SW480 (cell line): Measurements from ENCODE around the gene HMGN4.
"Not testable (repeated sequence)": the region's sequence is repeated elsewhere in the genome, so short reads cannot be mapped to it uniquely, and the experiment has no call there.

ENCODE experiments used
- DNase-seq: peaks from one replicate; pipeline ENCODE4 v3.0.0-alpha.2; 2016; ENCODE audit warnings: low spot score

Gene HMGN4

DNA sequence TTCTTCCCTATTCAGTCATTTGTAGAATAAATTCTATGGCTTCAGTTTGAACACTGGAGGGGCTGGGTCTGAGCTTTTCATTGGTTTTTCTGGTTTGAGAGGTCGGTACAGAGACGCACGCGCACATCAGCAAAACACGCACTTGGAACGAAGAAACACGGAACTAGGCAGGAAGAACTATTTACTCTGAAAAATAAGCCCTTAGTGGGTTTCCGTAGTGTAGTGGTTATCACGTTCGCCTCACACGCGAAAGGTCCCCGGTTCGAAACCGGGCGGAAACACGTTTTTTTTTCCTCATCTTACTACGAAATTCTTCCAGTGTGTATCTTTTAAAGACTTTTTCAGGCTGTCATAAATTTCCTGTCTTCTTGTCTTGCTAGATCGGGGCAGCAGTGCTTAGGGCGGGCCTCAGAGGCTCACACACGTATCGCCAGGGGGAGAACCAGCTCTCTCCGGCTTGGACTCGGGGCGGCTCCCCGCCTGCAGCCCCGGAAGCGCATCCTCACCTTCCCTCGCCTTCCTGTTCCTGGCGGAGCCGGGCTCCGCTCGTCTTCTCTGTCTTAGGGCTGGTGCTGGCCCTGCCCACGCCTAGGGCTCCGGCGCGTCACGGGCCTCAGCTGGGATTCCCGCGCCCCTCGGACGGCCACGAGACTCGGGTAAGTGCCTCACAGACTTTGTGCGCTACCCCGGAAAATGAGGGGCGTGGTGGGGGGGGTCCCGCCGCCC is at the start of gene HMGN4:
Gene HMGN4, plus strand, starts transcription at position 521 of the 726 bp plus-strand sequence. CDS start 6,841 bp downstream, outside the sequence.
- peak; percentile 88 for DNase-seq

DNA sequence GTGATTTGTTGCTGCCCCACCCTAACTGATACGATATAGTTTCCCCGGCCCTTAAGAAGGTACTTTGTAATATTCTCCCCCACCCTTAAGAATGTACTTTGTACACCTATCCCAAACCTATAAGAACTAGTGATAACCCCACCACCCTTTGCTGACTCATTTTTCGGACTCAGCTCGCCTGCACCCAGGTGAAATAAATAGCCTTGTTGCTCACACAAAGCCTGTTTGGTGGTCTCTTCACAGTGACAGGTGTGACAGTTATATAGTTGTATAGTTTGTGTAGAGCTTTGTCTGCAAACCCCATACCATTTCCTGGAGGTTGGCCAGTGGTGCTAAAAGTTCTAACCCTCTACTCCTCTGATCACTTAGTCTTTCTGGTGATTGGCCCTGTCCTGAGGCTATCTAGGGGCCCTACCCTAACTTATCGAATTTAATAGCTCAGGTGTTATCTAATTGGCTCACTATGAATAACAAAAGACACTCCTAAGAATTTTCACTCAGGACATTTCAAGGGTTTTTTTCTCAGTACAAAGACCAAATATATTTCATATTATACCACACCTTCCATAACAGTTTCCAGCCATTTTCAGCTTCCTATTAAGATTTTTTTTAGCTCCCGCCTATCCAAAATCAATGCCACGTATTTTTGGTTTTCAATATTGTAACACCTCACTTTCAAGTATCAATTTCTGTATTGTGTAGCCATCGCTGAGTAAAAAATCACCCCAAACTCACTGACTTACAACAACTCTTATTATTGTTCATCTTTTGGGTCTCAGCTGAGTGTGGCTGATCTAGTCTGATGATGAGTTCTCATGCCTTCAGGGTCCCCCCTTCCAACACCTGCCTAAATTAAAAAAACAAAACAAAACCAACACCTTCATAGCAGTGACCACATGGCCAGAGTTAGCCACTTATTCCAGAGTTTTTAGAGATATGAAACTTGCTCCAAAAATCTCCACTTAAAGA is 47.9 kb upstream of the HMGN4 start:
- DNase-seq: no peak

DNA sequence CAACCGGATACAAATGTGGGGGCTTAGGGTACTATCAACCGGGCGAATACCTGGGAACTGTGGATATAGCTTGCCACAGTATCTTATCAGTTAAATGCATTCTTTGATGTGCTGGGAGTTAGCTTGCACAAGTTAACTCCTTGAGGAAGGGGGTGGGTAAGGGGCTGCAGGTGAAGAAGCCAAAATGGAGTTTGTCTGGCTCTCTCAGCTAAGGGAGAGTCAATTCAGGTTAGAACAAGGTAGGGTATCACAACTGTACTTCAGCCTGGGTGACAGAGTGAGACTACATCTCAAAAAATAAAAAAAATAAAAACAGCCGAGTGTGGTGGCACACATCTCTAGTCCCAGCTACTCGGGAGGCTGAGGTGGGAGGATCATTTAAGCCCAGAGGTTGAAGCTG is 46.6 kb upstream of the HMGN4 start:
- DNase-seq: no peak

DNA sequence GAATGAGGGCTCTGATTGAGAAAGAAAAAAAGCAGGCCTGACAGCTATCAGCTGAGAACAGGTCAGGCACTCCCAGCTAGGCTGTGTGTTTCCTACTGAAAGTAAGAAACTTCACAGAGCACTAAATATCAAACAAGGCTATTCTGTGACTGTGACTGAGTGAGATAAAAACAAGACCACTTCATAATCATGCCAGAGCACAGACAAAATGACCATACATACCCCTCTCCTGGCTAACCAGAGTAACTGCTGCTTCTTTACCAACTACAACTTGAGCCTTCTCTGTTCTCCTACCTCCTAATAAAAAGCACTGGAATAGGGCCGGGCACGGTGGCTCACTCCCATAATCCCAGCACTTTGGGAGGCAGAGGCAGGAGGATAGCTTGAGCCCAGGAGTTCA is 44.9 kb upstream of the HMGN4 start:
- DNase-seq: peak; percentile 47

DNA sequence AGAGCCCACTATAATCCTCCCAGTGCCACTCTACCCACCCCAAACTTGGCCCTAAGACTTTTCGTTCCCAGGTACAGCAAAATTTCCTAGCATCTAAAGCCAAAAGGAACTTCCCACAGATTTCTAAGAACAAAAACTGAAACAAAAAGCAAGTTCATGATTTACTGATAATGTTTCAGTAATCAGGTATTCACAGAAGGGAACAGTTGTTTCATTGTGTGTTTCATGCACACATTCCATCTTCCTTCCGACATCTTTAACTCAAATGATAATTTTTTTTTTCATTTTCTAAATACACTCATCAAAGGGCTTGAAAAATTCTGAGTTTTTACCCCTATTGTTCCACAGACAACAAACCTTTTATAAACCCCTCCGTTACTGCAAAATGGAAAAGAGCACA is 44.0 kb upstream of the HMGN4 start:
- no peak for DNase-seq

DNA sequence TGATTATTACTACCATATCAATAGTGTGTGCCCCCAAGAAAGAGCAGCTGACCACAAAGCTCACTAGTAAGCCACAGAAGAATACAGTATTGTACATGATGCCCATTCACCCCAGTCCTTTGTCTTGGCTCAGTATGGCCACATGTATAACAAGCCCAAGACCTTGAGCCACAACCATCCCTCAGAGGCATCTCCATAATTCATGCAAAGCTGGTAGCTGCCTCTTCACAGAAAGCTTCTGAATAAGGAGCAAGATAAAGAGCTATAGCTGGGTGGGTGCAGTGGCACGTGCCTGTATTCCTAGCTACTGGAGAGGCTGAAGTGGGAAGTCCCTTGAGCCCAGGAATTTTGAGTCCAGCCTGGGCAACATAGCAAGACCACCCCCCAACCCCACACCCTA is 42.9 kb upstream of the HMGN4 start:
- no peak for DNase-seq

DNA sequence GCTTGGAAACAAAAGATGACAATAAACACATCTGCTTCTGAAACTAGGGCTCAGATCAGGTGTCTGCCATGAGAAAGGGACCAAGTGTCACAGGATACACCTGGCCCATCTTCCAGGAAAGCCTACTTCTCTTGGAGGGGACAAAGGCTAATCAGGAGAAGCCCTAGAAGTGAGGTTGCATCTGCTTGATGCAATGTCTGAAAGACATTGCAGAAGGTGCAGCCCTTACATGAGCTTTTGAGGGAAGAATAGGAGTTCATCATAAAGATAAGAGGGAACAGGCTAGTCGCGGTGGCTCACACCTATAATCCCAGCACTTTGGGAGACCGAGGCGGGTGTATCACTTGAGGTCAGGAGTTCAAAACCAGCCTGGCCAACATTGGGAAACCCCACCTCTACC is 40.6 kb upstream of the HMGN4 start:
- no peak for DNase-seq

DNA sequence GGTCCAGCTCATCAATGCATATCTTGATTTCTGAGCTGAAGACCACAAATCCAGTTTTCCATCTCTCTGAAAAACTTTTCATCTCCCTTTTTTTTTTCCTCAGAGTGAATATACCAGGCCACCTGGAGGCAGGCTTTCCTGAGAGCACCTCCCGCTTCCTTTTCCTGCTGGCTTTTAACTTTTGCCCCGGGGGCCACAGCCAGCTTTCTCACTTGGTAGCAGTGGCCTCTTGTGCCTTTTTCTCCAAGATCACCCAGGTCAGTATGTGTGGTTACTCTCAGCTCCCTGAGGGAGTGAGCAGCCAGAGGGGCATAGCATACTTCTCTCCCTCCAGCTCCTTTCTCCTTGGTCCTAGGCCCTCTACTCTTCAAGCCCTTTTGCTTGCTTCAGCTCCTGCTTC is 38.1 kb upstream of the HMGN4 start, which contains the start of gene BTN1A1:
Gene BTN1A1, plus strand, starts transcription at position 202 of the 400 bp plus-strand sequence. CDS start 984 bp downstream, outside the sequence.
- no peak for DNase-seq

DNA sequence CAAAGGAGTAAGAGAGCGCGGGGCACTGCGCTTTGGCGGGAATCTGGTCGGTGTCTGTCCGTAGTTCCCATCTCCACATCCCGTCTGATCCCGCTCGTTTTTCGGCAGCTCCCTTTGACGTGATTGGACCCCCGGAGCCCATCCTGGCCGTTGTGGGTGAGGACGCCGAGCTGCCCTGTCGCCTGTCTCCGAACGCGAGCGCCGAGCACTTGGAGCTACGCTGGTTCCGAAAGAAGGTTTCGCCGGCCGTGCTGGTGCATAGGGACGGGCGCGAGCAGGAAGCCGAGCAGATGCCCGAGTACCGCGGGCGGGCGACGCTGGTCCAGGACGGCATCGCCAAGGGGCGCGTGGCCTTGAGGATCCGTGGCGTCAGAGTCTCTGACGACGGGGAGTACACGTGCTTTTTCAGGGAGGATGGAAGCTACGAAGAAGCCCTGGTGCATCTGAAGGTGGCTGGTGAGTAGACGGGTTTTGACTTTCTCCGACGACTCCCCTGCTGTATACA is 36.6 kb upstream of the HMGN4 start:
- DNase-seq: no peak

DNA sequence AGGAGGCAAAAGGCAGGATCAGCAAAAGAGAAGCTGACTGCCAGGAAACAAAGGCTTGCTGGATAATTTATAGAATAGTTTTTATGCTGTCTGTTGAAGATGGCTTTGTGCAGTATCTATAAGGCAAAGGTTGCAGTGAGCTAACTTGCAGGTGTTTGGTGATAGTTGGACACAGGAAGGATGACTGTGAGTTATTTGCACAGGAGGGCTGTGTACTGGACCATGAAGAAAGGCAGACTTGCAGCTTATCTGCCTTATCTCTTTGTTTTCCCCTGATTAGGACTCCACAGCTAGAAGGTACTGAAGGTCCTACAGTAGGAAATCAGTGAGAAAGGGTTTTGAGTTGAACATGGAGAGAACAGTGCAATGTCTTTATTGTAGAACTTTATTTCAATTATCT is 36.0 kb upstream of the HMGN4 start:
- no peak for DNase-seq

DNA sequence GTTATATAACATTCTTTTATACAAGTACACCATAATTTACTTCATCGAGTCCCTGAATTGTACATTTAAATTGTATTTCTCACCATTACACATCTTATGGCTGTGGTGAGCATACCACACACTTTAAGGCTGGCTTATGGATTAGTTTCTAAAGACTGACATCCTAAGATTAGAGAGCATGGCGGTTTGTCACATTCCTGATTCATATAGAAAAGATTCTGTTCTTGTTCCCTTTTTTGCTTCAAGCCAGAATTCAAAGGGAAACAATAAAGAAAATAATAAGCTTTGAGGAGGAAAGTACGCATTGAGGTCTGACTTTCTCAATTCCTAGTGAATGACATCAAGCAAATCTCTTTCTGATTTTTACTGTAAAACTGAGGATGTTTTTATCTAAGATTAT is 35.5 kb upstream of the HMGN4 start:
- no peak for DNase-seq

DNA sequence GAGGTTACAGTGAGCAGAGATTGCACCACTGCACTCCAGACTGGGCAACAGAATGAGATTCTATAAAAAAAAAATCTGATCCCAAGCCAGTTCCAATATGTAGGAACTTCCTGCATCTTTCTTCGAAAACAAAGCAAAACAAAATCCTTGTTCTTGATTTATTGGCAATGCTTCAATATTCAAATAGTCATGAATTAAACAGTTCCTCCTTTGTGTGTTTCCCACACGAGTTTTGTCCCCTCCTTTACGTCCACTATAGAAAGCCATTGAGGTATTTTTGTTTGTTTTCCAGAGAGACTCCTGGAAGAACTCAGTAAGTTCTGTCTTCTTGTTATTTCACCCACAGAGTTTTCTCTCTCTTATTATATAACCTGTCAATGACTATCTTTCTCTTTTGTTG is 30.5 kb upstream of the HMGN4 start:
- no peak for DNase-seq

DNA sequence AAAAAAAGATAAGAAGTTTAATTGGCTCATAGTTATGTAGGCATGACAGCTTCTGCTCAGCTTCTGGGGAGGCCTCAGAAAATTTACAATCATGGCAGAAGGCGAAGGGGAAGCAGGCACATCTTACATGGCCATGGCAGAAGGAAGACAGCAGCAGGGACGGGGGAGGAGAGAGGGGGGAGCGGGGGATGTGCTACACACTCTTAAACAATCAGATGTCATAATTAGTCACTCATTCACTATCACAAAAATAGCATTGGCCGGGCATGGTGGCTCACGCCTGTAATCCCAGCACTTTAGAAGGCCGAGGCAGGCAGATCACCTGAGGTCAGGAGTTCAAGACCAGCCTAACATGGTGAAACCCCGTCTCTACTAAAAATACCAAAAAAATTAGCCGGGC is 27.1 kb upstream of the HMGN4 start:
- not testable (repeated sequence) for DNase-seq

DNA sequence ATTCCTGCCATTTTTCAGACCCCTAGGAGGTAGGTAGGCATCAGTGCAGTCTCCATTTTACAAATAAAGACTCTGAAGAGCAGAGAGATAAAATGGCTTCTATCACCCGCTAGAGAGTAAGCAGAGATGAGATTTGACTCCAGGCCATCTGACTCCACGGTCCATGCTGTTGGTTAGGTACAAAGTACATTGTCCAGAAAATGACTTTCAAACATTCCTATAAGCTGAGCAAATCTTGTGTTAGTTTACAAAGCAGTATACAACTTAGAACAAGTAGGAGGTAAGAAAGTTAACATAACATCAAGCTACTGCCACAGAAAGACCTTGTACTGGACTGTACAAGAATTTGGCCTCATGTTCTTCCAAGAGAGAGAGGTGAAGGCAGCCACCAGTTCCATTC is 23.2 kb upstream of the HMGN4 start:
- DNase-seq: no peak

DNA sequence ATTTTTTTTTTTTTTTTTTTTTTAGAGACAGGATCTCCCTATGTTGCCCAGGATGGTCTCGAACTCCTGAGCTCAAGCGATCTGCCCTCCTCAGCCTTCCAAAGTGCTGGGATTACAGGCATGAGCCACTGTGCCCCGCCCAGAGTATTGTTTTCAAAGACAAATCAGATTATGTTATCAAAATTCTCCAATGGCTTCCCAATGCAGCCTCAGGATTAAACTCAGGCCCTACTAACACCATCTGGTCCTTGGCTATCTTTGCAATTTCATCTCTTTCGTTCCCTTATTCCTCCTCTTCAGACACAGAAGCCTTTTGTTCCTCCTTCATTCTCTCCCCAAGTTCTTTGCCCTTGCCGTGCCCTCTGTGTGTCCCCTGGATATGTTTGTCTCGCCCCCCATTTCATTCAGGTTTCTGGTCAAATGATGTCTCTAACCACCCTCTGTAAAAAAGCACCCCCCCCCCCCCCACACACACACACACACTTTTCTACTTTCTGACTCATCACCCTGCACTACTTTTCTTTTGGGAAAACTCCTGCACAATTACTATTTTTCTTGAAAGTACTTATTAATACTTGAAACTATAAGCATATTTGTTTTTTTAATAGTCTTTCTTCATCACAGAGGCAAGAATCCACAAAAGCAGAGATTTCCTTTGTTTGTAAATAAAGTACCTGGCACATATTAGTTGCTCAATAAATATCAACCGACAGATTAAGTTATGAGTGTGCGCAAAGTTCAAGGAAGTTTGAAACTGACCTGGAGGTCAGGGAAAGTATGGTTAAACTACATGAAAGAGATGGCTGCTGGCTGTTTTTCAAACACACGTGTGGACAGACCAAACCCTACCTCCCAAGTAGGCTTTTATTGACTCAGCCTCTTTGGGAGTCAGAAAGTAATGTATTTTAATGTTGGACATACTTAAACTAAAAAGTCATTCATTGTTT is 21.4 kb upstream of the HMGN4 start:
- no peak for DNase-seq

DNA sequence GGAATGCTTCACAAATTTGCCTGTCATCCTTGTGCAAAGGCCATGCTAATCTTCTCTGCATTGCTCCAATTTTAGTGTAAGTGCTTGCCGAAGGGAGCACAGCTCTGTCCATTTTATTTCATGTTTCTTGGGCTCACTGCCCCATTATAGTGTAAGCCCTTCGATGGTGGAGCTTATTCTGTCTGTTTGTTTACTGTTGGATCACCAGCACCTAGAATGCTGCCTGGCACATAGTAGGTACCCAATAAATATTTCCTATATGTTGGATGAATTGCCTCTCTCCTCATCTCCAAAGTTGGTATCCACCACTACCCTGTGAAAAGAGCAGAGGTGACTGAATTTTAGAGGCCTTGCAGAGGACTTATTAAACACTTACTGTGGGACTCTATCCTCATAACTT is 18.8 kb upstream of the HMGN4 start:
- DNase-seq: no peak

DNA sequence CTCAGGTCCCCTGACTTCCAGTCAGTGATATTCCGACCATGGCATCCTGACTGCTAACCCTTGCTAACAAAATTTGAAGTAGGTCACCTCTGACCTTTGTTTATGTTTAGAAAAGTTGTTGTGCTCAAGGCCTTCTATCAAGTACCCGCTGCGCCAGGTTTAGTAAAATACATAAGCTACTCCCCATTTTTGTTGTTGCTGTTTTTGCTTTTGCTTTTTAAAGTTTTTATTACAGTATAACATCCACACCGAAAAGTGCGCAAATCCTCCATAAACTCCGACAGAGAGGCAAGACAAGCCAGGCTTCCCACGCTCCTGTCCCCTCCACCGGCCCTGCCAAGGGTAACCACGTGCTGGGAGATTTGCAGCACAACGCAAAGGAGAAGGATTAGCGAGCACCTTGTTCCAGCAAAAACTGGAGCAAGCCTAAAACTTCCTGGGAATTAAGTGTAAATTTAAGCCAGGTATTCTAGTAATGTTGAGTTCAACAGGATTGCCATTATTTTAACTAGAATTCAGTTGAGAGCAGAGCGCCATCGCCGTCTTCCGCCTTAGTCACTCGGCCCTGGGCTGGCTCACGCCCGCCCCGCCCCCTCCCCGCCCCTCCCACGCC is 17.8 kb upstream of the HMGN4 start:
- peak; percentile 63 for DNase-seq

DNA sequence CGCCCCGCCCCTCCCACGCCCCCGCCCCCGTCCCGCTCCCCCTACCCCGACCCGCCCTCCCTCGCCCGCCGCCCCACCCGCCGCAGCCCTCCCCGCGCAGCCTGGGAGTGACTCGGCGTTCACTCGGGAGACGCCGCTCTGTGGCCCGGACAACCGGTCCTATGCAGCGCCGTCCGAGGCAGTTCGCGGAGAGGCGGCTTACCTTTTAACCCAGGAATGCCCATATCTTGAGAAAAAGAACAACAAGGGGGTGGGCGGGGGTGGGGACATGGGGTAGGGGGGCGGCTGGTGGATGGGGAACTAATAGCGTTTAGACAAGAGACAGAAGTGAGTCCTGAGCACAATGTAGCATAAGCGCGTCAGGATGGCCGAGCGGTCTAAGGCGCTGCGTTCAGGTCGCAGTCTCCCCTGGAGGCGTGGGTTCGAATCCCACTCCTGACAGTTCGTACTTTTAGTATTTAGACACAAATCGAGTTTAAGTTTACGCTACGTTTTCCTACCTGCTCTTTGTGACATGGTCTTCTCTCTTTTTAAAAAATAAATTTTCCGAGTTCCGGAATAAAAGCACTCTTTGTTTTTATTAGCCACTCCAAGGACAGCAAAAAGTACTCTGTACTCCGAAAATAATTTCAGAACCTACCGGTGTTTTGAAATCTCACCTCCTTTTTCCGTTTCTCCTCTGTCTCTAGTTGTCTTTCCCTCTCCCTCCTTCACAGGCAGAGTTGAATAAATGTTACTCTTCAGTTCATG is 17.1 kb upstream of the HMGN4 start:
- DNase-seq: peak; percentile 83

DNA sequence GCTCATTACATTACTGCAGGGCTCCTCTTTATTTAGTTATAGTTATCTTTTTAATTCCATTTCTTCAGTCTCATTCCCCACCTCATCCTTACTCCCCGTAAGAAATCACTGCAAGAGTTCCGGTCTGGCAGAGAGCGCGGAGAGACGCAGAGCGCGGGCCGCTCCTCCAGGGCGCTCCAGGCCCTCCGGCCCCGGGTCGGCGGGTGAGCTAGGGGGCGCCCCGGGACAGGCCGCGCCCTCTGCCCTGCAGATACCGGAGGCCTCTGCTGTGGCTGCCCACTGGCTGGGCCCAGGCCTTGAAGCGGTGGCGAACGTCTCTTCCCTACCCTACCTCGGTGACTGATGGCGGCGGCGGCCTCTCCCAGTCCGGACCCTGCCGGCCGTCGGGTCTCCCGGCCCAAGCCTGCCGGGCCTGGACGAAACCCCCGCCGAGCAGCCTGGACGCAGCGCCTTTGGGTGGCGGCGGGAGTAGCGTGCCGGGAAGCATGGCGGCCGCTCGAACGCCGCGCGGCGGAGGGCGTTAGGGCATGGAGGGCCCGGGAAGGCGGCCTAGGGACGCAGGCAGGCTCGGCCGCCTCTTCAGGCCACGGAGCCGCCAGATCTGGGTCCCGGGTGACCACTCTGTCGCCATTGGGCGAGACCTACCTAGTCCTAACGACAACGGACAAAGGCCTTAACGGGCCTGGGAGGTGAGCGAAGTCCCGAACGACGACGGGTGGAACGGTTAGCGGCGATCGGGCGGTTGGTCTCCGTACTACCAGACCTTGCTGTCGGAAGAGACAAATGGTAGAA is 16.4 kb upstream of the HMGN4 start:
- peak; percentile 80 for DNase-seq
